Measurements from ENCODE around the gene MOB1B.
"Not testable (repeated sequence)": the region's sequence is repeated elsewhere in the genome, so short reads cannot be mapped to it uniquely, and the experiment has no call there.

DNA sequence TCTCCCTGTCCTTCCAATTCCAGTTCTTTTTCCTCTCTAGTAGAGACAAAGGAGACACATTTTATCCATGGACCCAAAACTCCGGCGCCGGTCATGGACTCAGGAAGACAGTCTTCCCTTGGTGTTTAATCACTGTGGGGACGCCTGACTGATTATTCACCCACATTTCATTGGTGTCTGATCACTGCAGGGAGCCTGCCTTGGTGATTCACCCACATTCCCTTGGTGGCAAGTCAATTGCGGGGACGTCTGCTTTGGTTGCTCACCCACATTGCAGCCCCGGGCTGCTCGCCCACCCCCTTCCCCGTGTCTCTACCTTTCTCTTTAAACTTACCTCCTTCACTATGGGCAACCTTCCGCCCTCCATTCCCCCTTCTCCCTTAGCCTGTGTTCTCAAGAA is 129.9 kb downstream of the MOB1B start:
- TF ChIP-seq, protein P1, sequence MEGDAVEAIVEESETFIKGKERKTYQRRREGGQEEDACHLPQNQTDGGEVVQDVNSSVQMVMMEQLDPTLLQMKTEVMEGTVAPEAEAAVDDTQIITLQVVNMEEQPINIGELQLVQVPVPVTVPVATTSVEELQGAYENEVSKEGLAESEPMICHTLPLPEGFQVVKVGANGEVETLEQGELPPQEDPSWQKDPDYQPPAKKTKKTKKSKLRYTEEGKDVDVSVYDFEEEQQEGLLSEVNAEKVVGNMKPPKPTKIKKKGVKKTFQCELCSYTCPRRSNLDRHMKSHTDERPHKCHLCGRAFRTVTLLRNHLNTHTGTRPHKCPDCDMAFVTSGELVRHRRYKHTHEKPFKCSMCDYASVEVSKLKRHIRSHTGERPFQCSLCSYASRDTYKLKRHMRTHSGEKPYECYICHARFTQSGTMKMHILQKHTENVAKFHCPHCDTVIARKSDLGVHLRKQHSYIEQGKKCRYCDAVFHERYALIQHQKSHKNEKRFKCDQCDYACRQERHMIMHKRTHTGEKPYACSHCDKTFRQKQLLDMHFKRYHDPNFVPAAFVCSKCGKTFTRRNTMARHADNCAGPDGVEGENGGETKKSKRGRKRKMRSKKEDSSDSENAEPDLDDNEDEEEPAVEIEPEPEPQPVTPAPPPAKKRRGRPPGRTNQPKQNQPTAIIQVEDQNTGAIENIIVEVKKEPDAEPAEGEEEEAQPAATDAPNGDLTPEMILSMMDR (conservative IDR thresholded peaks at IDR 0.05; ENCODE audit: low read depth in 2 of 2) = not testable (repeated sequence)
- TF ChIP-seq JUNB (IDR thresholded peaks at IDR 0.05; ENCODE audit: unreplicated experiment); EZH2 (IDR thresholded peaks at IDR 0.05; ENCODE audit: low read depth, unreplicated experiment); STAT1 (IDR thresholded peaks at IDR 0.05; ENCODE audit: unreplicated experiment); EZH2phosphoT487 (IDR thresholded peaks at IDR 0.05; ENCODE audit: unreplicated experiment); ZNF331 (CRISPR knock-in tag; IDR thresholded peaks at IDR 0.05; ENCODE audit: low read depth); POLR2AphosphoS5 (IDR thresholded peaks at IDR 0.05; ENCODE audit: low read depth); ZNF114 (CRISPR knock-in tag; IDR thresholded peaks at IDR 0.05); NANOG (IDR thresholded peaks at IDR 0.05; ENCODE audit: borderline replicate concordance): not testable (repeated sequence)
- TF ChIP-seq, protein P2, sequence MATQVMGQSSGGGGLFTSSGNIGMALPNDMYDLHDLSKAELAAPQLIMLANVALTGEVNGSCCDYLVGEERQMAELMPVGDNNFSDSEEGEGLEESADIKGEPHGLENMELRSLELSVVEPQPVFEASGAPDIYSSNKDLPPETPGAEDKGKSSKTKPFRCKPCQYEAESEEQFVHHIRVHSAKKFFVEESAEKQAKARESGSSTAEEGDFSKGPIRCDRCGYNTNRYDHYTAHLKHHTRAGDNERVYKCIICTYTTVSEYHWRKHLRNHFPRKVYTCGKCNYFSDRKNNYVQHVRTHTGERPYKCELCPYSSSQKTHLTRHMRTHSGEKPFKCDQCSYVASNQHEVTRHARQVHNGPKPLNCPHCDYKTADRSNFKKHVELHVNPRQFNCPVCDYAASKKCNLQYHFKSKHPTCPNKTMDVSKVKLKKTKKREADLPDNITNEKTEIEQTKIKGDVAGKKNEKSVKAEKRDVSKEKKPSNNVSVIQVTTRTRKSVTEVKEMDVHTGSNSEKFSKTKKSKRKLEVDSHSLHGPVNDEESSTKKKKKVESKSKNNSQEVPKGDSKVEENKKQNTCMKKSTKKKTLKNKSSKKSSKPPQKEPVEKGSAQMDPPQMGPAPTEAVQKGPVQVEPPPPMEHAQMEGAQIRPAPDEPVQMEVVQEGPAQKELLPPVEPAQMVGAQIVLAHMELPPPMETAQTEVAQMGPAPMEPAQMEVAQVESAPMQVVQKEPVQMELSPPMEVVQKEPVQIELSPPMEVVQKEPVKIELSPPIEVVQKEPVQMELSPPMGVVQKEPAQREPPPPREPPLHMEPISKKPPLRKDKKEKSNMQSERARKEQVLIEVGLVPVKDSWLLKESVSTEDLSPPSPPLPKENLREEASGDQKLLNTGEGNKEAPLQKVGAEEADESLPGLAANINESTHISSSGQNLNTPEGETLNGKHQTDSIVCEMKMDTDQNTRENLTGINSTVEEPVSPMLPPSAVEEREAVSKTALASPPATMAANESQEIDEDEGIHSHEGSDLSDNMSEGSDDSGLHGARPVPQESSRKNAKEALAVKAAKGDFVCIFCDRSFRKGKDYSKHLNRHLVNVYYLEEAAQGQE (IDR thresholded peaks at IDR 0.05; ENCODE audit: unreplicated experiment) = not testable (repeated sequence)

All from GM23338 (cell line).